PC-3 (cell line): Measurements from ENCODE around the gene ZBTB16. TPM values are rescaled to one million over a fixed set of nuclear protein-coding genes. Genes with fewer than 3 reads are reported as not detected.
A peak's percentile ranks its signal among the peaks of the same experiment; 100 is the strongest.

ENCODE experiments used
- ATAC-seq: fragments of 200-7000 bp; cut with Tn5 transposase; 2 replicates; pipeline ENCODE4 v1.9.1; 2020; ENCODE audit warnings: mild to moderate bottlenecking, moderate library complexity
- BruUV-seq: library from RNA; stranded (reverse); fragments of 400-500 nt; replicated peaks from 2 replicates; lab custom pipeline; 2021; lab: Mats Ljungman, UMichigan
- CTCF ChIA-PET: fragments of 300-600 bp; sonication (Branson Sonifier 250); formaldehyde crosslinking; loops from one replicate; lab custom pipeline; 2022; ENCODE audit warnings: antibody characterized with exemption; lab: Charles Lee
- POLR2A ChIA-PET: fragments of 300-600 bp; sonication (Branson Sonifier 250); formaldehyde crosslinking; loops from one replicate; lab custom pipeline; 2022; ENCODE audit warnings: antibody characterized with exemption; ENCODE audit not compliant: unreplicated experiment; lab: Charles Lee
- DNase-seq: peaks from one replicate; pipeline ENCODE4 v3.0.0-alpha.2; 2015
- H2AFZ ChIP-seq: fragments of 300-600 bp; sonication (generic); 2 replicates; pipeline ENCODE4 v1.6.0; 2016; ENCODE audit warnings: antibody characterized with exemption, low read length
- H3F3A ChIP-seq: fragments of 300-600 bp; sonication (generic); one replicate; pipeline ENCODE4 v1.6.0; 2017; ENCODE audit warnings: antibody characterized with exemption, low read length, control low read depth, mild to moderate bottlenecking; ENCODE audit not compliant: unreplicated experiment
- H3K27ac ChIP-seq: fragments of 300-600 bp; sonication (generic); 2 replicates; pipeline ENCODE4 v1.5.1; 2016; ENCODE audit warnings: mild to moderate bottlenecking, low read length
- H3K27me3 ChIP-seq: fragments of 300-600 bp; sonication (generic); 2 replicates; pipeline ENCODE4 v1.6.1; 2016; ENCODE audit warnings: low read length, mixed read lengths
- H3K36me3 ChIP-seq: fragments of 300-600 bp; sonication (generic); 2 replicates; pipeline ENCODE4 v1.6.1; 2016; ENCODE audit warnings: low read depth, mixed run types, low read length, mixed read lengths
- H3K4me1 ChIP-seq: fragments of 300-600 bp; sonication (generic); 2 replicates; pipeline ENCODE4 v1.5.1; 2016; ENCODE audit warnings: low read length; ENCODE audit not compliant: insufficient read depth
- H3K4me2 ChIP-seq: fragments of 300-600 bp; sonication (generic); 2 replicates; pipeline ENCODE4 v1.6.0; 2016; ENCODE audit warnings: low read length
- H3K4me3 ChIP-seq: fragments of 300-600 bp; sonication (generic); 2 replicates; pipeline ENCODE4 v1.5.1; 2016; ENCODE audit warnings: mild to moderate bottlenecking, low read length, mixed read lengths
- H3K79me2 ChIP-seq: fragments of 300-600 bp; sonication (generic); 2 replicates; pipeline ENCODE4 v1.6.1; 2017; ENCODE audit warnings: low read length, mixed read lengths
- H3K9ac ChIP-seq: fragments of 300-600 bp; sonication (generic); 2 replicates; pipeline ENCODE4 v1.6.0; 2016; ENCODE audit warnings: mild to moderate bottlenecking, low read length
- H3K9me2 ChIP-seq: fragments of 300-600 bp; sonication (generic); replicated peaks from 2 replicates; pipeline ENCODE4 v1.6.1; 2016; ENCODE audit warnings: mixed run types, low read length, mixed read lengths
- H3K9me3 ChIP-seq: fragments of 300-600 bp; sonication (generic); 2 replicates; pipeline ENCODE4 v1.6.1; 2016; ENCODE audit warnings: low read length, mixed read lengths
- H4K20me1 ChIP-seq: fragments of 300-600 bp; sonication (generic); 2 replicates; pipeline ENCODE4 v1.6.1; 2016; ENCODE audit warnings: low read length, mixed read lengths
- CTCF ChIP-seq: fragments of 300-600 bp; sonication (generic); conservative IDR thresholded peaks from 2 replicates; pipeline ENCODE4 v1.5.1; 2017; ENCODE audit warnings: antibody characterized with exemption, low read depth, mild to moderate bottlenecking, low read length
- EZH2 ChIP-seq: fragments of 300-600 bp; sonication (generic); IDR thresholded peaks from one replicate; pipeline ENCODE4 v1.6.1; 2017; ENCODE audit warnings: antibody characterized with exemption, mild to moderate bottlenecking, low read length; ENCODE audit not compliant: unreplicated experiment
- EZH2phosphoT487 ChIP-seq: fragments of 300-600 bp; sonication (generic); IDR thresholded peaks from 2 replicates; pipeline ENCODE4 v1.6.1; 2018; ENCODE audit warnings: mild to moderate bottlenecking, antibody characterized with exemption, low read length, borderline replicate concordance
- intact Hi-C: fragments of 100-400 bp; cut with micrococcal nuclease; formaldehyde crosslinking; loops from 2 replicates; pipeline ENCODE4 v1.9.0; 2023
- total RNA-seq: library from RNA; depleted of rRNA; stranded (reverse); fragments of >200 nt; gene quantifications from 2 replicates; pipeline ENCODE4 v1.2.3, GENCODE V29; 2014

The ZBTB16 gene
- total RNA-seq, 1 experiment from 2014 or later, result not detected

GRCh38 chr11:114132417-114132816, 72.9 kb downstream of the ZBTB16 start:
- TF ChIP-seq EZH2phosphoT487, result no peak
- no peak for TF ChIP-seq EZH2
- no peak for TF ChIP-seq CTCF
- Histone ChIP-seq H3K4me1 (peaks cover 15% of the 10 kb centered on the region), H3K4me2 (peak overlapping the region; percentile 67), H3K9me3 (no peaks in the 10 kb centered on the region), H3K9me2 (no peaks in the 10 kb centered on the region), H3K4me3 (no peak overlapping the region; the same call in 1 of the 2 replicates), H3F3A (peaks cover 7% of the 10 kb centered on the region), H3K9ac (no peak overlapping the region), H3K36me3 (no peaks in the 10 kb centered on the region), H2AFZ (no peak overlapping the region), H3K27me3 (peaks cover 76% of the 10 kb centered on the region), H3K79me2 (no peaks in the 10 kb centered on the region), H3K27ac (no peak overlapping the region), H4K20me1 (peaks cover 4% of the 10 kb centered on the region; the same call in 1 of the 2 replicates)
- ChIA-PET POLR2A (no interaction called here), CTCF (interaction anchor here (0.6 kb wide), 1 partner anchor 258 kb away, joined by 3 read pairs; no protein-coding TSS in a partner anchor)
- intact Hi-C loops, result loop anchor here (1.0 to 2.0 kb wide), 2 partner anchors 34 to 96 kb away; no protein-coding TSS in a partner anchor
- DNase-seq (no peak), ATAC-seq (peak; percentile 53)
- no TSS peak for BruUV-seq

- Histone ChIP-seq H3K36me3 (no peaks in the 10 kb centered on the region), H3F3A (peaks cover 7% of the 10 kb centered on the region), H3K79me2 (no peaks in the 10 kb centered on the region), H3K27ac (no peak overlapping the region), H3K27me3 (peaks cover 76% of the 10 kb centered on the region), H3K9ac (no peak overlapping the region), H3K4me2 (peak overlapping the region; percentile 67), H3K9me3 (no peaks in the 10 kb centered on the region), H2AFZ (no peak overlapping the region), H3K4me3 (no peak overlapping the region; the same call in 1 of the 2 replicates), H4K20me1 (peaks cover 4% of the 10 kb centered on the region; the same call in 1 of the 2 replicates), H3K4me1 (peaks cover 15% of the 10 kb centered on the region), H3K9me2 (no peaks in the 10 kb centered on the region)
- ATAC-seq, result peak; percentile 88
- DNase-seq, result peak; percentile 88
- no TSS peak for BruUV-seq
- intact Hi-C loops, result loop anchor here (1.0 to 2.0 kb wide), 2 partner anchors 34 to 97 kb away; no protein-coding TSS in a partner anchor
- ChIA-PET CTCF (interaction anchor here (0.6 kb wide), 1 partner anchor 258 kb away, joined by 3 read pairs; no protein-coding TSS in a partner anchor), POLR2A (no interaction called here)
- TF ChIP-seq EZH2phosphoT487 (no peak), EZH2 (no peak), CTCF (no peak)
Measured at GRCh38 chr11:114132944-114133394, 73.5 kb downstream of the ZBTB16 start.
